GM12801 (cell line): ENCODE data around the gene GPR151.

Source experiments
- CTCF ChIP-seq: IDR thresholded peaks from one replicate; pipeline ENCODE4 v1.5.1; 2011; ENCODE audit warnings: control low read depth; ENCODE audit not compliant: insufficient read length; ENCODE audit errors: extremely low read depth

GPR151 gene

GRCh38 chr5:146515473-146516150, 378 bp downstream of the GPR151 start:
- no peak for TF ChIP-seq CTCF

- TF ChIP-seq CTCF: no peak
Measured at GRCh38 chr5:146514575-146514974, 1.4 kb downstream of the GPR151 start.

- no peak for TF ChIP-seq CTCF
Measured at GRCh38 chr5:146513462-146513861, 2.5 kb downstream of the GPR151 start.

GRCh38 chr5:146510559-146511125, 5.3 kb downstream of the GPR151 start:
- TF ChIP-seq CTCF: no peak

- TF ChIP-seq CTCF: no peak
Measured at GRCh38 chr5:146507428-146507827, 8.6 kb downstream of the GPR151 start.

GRCh38 chr5:146499680-146500079, 16.3 kb downstream of the GPR151 start:
- TF ChIP-seq CTCF: no peak

- TF ChIP-seq CTCF: no peak
Measured at GRCh38 chr5:146494656-146495055, 21.3 kb downstream of the GPR151 start.
